Keratinocyte (primary cell): Measurements from ENCODE around the gene MGAM2. TPM values are rescaled to one million over a fixed set of nuclear protein-coding genes. Genes with fewer than 3 reads are reported as not detected.

ENCODE experiments used
- DNase-seq: peaks from one replicate; pipeline ENCODE4 v3.0.0-alpha.2; 2011; ENCODE audit warnings: low read depth, missing footprints, low spot score
- FAIRE-seq: peaks from 2 replicates; lab custom pipeline; 2011; peaks lifted over from hg19 to GRCh38; lab: Jason Lieb, UNC
- H2AFZ ChIP-seq: 2 replicates; pipeline ENCODE4 v1.6.0; 2012; ENCODE audit warnings: low read length, control low read depth, inconsistent platforms; ENCODE audit not compliant: control insufficient read depth
- H3K27ac ChIP-seq: 2 replicates; pipeline ENCODE4 v1.5.1; 2011; ENCODE audit warnings: low read length; ENCODE audit not compliant: control insufficient read depth, insufficient read depth
- H3K27me3 ChIP-seq: 3 replicates; pipeline ENCODE4 v1.6.0; 2011; ENCODE audit warnings: low read length; ENCODE audit not compliant: control insufficient read depth, insufficient read depth; ENCODE audit errors: extremely low read depth
- H3K36me3 ChIP-seq, 2 experiments: 2 replicates in 1 of 2; 3 replicates in 1 of 2; pipeline ENCODE4 v1.5.1; 2011; ENCODE audit warnings: low read length in 2 of 2, mild to moderate bottlenecking in 1 of 2; ENCODE audit not compliant: control insufficient read depth in 2 of 2, insufficient read depth in 2 of 2; ENCODE audit errors: extremely low read depth in 1 of 2
- H3K4me1 ChIP-seq: 3 replicates; pipeline ENCODE4 v1.5.1; 2011; ENCODE audit warnings: low read length; ENCODE audit not compliant: control insufficient read depth, insufficient read depth; ENCODE audit errors: extremely low read depth
- H3K4me2 ChIP-seq: 3 replicates; pipeline ENCODE4 v1.6.0; 2011; ENCODE audit warnings: low read depth, low read length; ENCODE audit not compliant: control insufficient read depth, insufficient read depth; ENCODE audit errors: extremely low read depth
- H3K4me3 ChIP-seq, 3 experiments: fragments of 200-600 bp in 1 of 3; sonication (generic) in 1 of 3; 2 replicates in 2 of 3; 3 replicates in 1 of 3; pipeline ENCODE4 v1.5.1; 2011 to 2016; ENCODE audit warnings: low read length in 3 of 3, mild to moderate bottlenecking in 3 of 3, control low read depth in 2 of 3, inconsistent platforms in 1 of 3, low read depth in 1 of 3, mixed read lengths in 1 of 3, mixed run types in 1 of 3, moderate library complexity in 1 of 3; ENCODE audit not compliant: control insufficient read depth in 2 of 3, insufficient read depth in 2 of 3; ENCODE audit errors: extremely low read depth in 1 of 3
- H3K79me2 ChIP-seq: 2 replicates; pipeline ENCODE4 v1.6.0; 2012; ENCODE audit warnings: low read length; ENCODE audit not compliant: control insufficient read depth, insufficient read depth
- H3K9ac ChIP-seq: 3 replicates; pipeline ENCODE4 v1.6.0; 2011; ENCODE audit warnings: low read length; ENCODE audit not compliant: control insufficient read depth, insufficient read depth; ENCODE audit errors: extremely low read depth
- H3K9me1 ChIP-seq: 3 replicates; pipeline ENCODE4 v1.6.0; 2011; ENCODE audit warnings: low read length; ENCODE audit not compliant: control insufficient read depth, insufficient read depth; ENCODE audit errors: extremely low read depth
- H3K9me3 ChIP-seq: 2 replicates; pipeline ENCODE4 v1.5.1; 2012; ENCODE audit warnings: low read depth, low read length; ENCODE audit not compliant: control insufficient read depth
- H4K20me1 ChIP-seq: 3 replicates; pipeline ENCODE4 v1.6.0; 2011; ENCODE audit warnings: low read length; ENCODE audit not compliant: control insufficient read depth, insufficient read depth; ENCODE audit errors: extremely low read depth
- CTCF ChIP-seq, 3 experiments: IDR thresholded peaks in 1 of 3; conservative IDR thresholded peaks in 1 of 3; optimal IDR thresholded peaks in 1 of 3; 2 replicates in 2 of 3; 3 replicates in 1 of 3; pipeline versions ENCODE3 to v1.5.1; 2011; ENCODE audit warnings: low read length in 3 of 3, mild to moderate bottlenecking in 3 of 3, moderate library complexity in 2 of 3, control low read depth in 1 of 3, inconsistent platforms in 1 of 3; ENCODE audit not compliant: insufficient read depth in 2 of 3; ENCODE audit errors: extremely low read depth in 1 of 3
- EZH2 ChIP-seq: IDR thresholded peaks from one replicate; pipeline ENCODE4 v1.6.1; 2012; ENCODE audit warnings: inconsistent platforms, mild to moderate bottlenecking, low read length, moderate library complexity
- dilution Hi-C: fragments of 300-500 bp; cut with MboI; formaldehyde crosslinking; loops from one replicate; pipeline ENCODE4 v1.7.0; 2020; ENCODE audit warnings: low sequenced_read_pairs; ENCODE audit not compliant: extremely low pct_ligation_motif_present
- polyA plus RNA-seq, 5 experiments: library from polyadenylated mRNA; depleted of rRNA in 3 of 5; stranded (reverse) in 3 of 5; stranded (forward) in 1 of 5; unstranded in 1 of 5; fragments of >200 nt; gene quantifications; 1 replicate in 1 of 5; 2 replicates in 3 of 5; 3 replicates in 1 of 5; pipeline versions ENCODE4 v1.2.1 to v1.2.3, GENCODE V29; 2011 to 2012; ENCODE audit warnings: missing spikeins in 2 of 5, low read depth in 1 of 5, low replicate concordance in 1 of 5

The MGAM2 gene
- polyA plus RNA-seq, 1 donor (not counting 4 experiments of a cell fraction or from before 2014, with no cell fraction given): 0.04 TPM

GRCh38 chr7:142243823-142244222, 132.3 kb downstream of the MGAM2 start:
- Histone ChIP-seq H3K79me2 (no peaks in the 10 kb centered on the region), H3K27me3 (no peaks in the 10 kb centered on the region)
- no peak for FAIRE-seq

DNA sequence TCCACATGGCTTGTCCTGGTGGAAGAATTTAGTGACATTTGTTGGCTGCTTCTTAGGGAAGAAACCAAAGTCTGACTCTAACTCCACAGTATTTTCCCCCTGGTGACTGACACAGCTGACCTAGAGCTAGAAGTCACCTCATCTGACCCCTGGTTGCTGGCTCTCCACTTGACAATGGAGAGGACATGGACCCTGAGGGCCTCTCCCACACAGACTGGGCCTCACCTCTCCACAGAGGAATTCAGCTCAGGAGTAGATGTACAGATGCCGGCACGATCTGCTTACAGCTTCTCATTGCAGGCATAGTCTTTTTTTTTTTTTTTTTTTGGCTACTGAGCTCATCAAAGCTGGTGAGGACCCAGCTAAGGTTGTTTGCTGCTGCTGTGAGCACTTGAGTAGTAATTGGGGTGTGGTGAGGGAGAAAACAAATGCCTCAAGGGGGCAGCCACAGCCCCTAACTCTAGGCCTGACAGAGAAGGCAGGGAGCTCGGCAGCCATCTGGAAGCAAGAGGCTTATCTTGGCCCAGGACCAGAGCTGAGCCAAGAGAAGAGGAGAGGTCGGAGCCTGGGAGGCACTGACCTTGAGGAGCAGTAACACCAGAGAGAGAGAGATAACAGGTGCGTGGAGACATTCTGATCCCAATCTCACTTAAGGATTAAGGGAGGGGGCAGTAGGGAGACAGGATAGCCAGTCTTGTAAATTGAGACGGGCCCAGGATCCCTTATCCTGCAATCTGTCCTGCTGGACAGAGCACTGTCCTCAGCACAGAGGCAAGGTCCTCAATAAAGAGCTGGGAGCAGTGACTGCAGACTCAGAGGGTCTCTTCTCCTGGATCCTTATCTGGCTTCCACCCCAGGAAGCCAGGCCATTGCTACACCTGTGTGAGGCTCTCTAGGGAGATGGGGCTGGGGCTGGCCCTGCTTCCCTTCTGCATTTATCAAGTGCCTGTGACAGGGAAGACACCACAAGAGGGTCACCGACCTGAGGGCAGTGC, 136.9 kb downstream of the MGAM2 start:
- no peak overlapping the region for H3K9ac ChIP-seq
- H3K4me1 ChIP-seq: no peaks in the 10 kb centered on the region
- DNase-seq (no peak), FAIRE-seq (no peak)
- dilution Hi-C loops: no loop called here
- no peaks in the 10 kb centered on the region for H4K20me1 ChIP-seq
- H3K27me3 ChIP-seq: no peaks in the 10 kb centered on the region
- no peak overlapping the region for H3K27ac ChIP-seq
- TF ChIP-seq CTCF (optimal IDR thresholded peaks at IDR 0.05 in 1 of 3, IDR thresholded peaks at IDR 0.05 in 1 of 3, conservative IDR thresholded peaks at IDR 0.05 in 1 of 3; ENCODE audit: extremely low read depth in 1 of 3, insufficient read depth in 2 of 3, low read length in 3 of 3) (no peak), EZH2 (no peak)
- no peaks in the 10 kb centered on the region for H3K9me3 ChIP-seq
- no peak overlapping the region for H2AFZ ChIP-seq
- no peaks in the 10 kb centered on the region for H3K36me3 ChIP-seq
- no peak overlapping the region for H3K4me3 ChIP-seq
- no peaks in the 10 kb centered on the region for H3K9me1 ChIP-seq
- H3K4me2 ChIP-seq: no peak overlapping the region
- H3K79me2 ChIP-seq: no peaks in the 10 kb centered on the region

More at GRCh38 chr7:142243823-142244222, 132.3 kb downstream of the MGAM2 start:
- H4K20me1 ChIP-seq: no peaks in the 10 kb centered on the region
- H2AFZ ChIP-seq: no peak overlapping the region
- H3K4me1 ChIP-seq: no peaks in the 10 kb centered on the region
- no peaks in the 10 kb centered on the region for H3K9me1 ChIP-seq
- H3K9ac ChIP-seq: no peak overlapping the region
- no peak for TF ChIP-seq CTCF (optimal IDR thresholded peaks at IDR 0.05 in 1 of 3, IDR thresholded peaks at IDR 0.05 in 1 of 3, conservative IDR thresholded peaks at IDR 0.05 in 1 of 3; ENCODE audit: extremely low read depth in 1 of 3, insufficient read depth in 2 of 3, low read length in 3 of 3)
- no peak overlapping the region for H3K27ac ChIP-seq
- H3K36me3 ChIP-seq: no peaks in the 10 kb centered on the region
- no peaks in the 10 kb centered on the region for H3K9me3 ChIP-seq
- H3K4me3 ChIP-seq: no peak overlapping the region
- no peak for DNase-seq
- dilution Hi-C loops: no loop called here
- no peak overlapping the region for H3K4me2 ChIP-seq
